OCI-LY3 (cell line): Measurements from ENCODE around the gene ARSG.

ENCODE experiments used
- CTCF ChIP-seq: fragments of 200-600, 300-600 bp; sonication (generic); IDR thresholded peaks from 2 replicates; pipeline ENCODE4 v1.5.1; 2014; ENCODE audit warnings: antibody characterized with exemption, low read length, low read depth
- EZH2phosphoT487 ChIP-seq: fragments of 200-600 bp; shearing (Covaris generic); IDR thresholded peaks from 2 replicates; pipeline ENCODE4 v1.6.1; 2018; ENCODE audit warnings: antibody characterized with exemption, mixed run types, low read depth

DNA sequence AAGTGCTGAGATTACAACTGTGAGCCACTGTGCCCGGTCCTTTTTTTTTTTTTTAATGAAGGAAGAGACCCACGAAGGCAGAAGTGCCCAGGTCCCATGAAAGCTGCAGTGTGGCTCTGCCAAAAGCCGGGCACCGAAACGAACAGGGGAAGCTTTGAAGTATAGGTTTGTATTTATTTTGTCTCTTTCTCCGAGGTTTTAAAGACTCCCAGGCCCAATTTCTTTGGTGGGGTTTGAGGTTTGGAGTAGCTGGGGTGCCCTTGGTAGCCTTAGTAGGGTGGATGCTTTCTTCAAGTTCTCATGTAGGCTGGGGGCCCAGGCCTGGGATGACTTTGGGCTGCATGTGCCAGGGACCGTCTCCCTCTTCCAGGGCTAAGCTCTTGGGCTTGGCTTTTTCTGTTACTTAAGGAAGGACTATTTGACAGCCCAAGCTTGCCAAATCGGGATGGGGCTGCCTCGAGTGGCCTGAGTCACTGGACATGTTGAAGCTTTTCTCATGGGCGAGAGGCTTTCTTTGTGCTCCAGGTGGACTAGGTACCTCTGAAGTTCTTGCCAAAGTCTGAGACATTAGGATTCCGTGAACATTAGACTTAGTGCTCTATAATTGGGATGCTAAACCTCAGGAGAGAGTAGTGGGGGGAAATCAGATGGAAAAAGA, 99.7 kb downstream of the ARSG start:
- no peak for TF ChIP-seq CTCF
- TF ChIP-seq EZH2phosphoT487, result no peak
